HG03521 (cell line): ENCODE measurements around the gene DHDDS.
"Not testable (repeated sequence)": the region's sequence is repeated elsewhere in the genome, so short reads cannot be mapped to it uniquely, and the experiment has no call there.

Source experiments
- ATAC-seq: cut with Tn5 transposase; IDR thresholded peaks from one replicate; pipeline ENCODE4 v1.9.1; 2021; ENCODE audit warnings: mild to moderate bottlenecking, moderate library complexity; ENCODE audit not compliant: unreplicated experiment

Gene DHDDS, protein sequence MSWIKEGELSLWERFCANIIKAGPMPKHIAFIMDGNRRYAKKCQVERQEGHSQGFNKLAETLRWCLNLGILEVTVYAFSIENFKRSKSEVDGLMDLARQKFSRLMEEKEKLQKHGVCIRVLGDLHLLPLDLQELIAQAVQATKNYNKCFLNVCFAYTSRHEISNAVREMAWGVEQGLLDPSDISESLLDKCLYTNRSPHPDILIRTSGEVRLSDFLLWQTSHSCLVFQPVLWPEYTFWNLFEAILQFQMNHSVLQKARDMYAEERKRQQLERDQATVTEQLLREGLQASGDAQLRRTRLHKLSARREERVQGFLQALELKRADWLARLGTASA

DNA sequence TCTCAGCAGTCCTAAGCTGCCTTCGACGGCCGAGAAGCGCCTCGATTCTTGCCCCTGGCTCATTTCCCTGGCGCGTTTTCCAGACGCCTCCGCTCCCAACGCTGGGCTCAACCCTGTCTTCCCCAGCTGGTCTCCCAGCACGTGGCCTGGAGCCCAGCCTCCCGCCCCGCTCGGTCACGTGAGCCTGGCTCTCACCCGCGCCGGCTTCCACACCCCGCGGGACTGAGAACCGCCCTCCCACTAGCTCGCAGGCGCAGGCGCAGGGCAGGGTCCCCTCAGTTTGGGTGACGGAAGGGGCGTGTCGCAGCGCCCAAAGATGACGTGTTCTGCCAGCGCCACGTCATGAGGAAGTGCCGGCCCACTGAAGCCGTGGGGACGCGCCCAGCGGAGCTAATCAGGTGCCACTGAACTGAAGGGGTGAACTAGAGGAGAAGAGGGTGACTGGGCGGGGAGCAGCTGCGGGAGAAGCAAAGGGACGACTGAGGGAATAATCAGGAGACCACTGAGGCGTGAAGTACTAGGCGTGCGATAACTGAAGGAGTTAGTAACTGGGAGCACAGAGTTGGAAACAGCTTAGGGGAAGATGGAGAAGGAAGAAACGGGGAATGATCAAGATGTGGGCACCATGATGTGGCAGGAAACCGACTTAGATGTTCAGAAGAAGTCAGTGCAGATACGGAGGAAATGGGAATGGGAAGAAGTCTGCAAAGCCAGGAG is at the start of gene DHDDS:
Gene DHDDS (plus strand): TSS at position 343 of the 717 bp plus-strand sequence. CDS start 625 bp downstream, outside the sequence.
- ATAC-seq, result peak; percentile 94

DNA sequence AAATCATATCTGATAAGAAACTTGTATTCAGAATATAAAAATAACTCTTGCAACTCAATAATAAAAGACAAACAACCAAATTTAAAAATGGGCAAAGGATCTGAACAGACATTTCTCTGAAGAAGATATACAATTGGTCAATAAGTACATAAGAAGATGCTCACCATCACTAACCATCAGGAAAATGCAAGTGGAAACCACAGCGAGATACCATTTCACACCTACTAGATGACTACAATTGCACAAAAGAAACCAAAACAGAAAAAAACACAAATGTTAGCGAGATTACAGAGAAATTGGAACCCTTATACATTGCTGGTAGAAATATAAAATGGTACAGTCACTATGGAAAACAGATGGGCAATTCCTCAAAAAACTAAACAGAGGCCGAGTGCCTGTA is 48.0 kb upstream of the DHDDS start:
- ATAC-seq, result no peak

DNA sequence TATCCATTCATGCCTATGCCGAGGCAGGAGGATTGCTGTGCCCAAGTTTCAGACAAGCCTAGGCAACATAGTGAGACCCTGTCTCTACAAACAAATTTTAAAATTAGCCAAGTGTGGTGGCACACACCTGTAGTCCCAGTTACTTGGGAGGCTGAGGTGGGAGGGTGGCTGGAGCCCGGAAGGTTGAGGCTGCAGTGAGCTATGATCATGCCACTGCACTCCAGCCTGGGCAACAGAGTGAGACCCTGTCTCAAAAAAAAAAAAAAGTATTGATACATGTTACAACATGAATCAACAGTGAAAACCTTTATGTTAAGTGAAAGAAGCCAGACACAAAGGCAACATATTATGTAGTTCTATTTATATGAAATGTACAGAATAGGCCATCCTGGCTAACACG is 47.1 kb upstream of the DHDDS start:
- not testable (repeated sequence) for ATAC-seq

DNA sequence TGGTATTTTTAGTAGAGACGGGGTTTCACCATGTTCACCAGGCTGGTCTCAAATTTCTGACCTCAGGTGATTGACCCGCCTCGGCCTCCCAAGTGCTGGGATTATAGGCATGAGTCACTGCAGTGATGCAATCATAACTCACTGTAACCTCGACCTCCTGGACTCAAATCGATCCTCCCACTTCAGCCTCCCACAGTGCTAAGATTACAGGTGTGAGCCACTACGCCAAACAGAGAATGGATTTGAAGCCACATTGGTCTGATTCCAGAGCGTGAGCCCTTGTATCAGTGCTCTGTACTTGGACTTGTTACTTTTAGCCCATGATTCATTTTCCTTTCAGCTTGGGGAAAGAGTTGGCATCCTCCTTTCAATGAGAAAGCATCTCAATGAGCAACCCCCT is 44.7 kb upstream of the DHDDS start:
- no peak for ATAC-seq

DNA sequence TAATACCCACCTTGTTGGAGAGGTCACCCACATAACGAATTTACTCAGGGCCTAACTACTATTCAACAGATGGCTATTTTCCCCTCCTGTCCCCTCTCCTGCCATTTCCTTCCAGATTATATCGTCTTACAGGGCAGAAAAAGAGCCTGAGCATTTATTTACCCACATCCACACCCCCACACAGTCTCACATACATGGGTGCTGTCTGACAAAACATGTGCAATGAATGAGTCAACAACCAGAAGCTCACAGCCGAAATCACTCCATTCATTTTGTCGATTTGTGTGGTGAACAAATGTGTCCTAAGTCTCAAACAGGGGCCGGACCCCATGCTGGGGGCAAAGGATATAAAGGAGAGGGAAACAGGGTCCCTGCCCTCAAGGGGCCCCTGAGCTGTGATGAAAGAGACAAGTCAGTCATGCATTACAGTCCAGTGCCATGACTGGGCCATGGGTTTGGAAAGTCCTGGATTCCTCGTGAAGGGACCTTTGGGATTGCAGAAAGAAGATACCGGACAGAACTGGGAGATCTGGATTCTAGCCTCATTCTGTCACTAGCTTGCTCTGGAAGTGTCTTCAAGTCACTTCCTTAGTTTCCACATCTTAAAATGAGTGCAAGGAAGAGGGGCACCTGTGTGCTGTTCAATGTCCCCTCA is 43.2 kb upstream of the DHDDS start:
- ATAC-seq, result no peak

DNA sequence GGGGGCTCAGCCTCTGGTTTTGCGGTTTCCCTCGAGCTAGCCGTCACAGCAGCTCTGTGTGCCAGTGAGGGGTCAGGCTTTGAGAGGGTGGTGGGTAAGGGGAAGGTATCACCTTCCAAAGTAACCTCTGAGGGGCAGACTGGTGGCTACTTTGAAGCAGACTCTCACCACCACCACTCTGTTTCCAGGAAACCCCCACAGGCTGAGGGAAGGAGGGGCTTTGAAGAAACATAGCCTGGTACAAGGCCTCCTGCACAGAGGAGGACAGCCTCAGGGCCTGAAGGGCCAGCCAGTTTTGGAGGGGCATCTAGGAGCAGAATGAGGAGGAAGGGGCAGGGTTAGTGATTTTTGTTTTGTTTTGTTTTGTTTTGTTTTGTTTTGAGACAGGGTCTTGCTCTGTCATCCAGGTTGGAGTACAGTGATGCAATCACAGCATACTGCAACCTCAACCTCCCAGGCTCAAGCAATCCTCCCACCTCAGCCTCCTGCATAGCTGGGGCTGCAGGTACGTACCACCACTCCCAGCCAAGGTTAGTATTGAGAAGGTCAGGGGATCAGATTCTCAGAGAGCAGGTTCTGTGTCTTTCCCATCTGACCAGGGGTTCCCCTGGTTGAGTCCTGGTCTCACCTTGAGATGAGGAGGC is 42.4 kb upstream of the DHDDS start:
- no peak for ATAC-seq

DNA sequence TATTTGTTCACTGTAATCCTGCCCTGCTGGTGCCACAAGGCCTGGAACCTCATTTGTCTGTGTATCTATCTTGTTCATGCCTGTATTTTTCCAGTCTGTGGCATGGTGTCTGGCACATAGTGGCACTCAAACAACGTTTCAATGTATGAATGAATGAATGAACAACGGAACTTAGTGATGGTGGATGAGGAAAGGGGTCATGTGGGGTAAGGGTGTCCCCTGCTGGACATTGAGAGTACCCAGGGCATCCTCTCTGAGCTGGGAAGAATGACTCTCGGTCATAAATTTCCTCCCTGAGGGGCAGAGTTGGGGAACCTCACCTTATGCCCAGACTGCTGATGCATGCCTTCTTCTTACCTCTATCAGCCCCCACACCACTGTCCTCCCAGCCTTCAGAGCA is 40.7 kb upstream of the DHDDS start:
- no peak for ATAC-seq

DNA sequence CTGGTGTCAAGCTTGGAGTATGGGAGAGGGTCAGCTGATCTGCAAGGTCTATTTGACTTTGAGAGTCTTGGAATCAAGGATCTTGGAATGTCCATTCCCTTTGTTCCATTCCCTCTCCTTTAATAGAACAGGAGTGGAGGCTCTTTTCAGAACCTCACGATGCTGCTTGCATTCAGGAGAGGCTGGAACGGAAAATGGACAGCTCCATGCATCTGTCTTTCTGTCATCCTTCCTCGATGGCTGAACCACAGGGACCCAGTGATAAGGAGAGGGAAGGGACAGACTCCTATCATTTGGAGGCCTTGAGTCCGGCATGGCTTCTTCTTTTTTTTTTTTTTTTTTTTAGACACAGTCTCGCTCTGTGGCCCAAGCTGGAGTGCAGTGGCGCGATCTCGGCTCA is 36.4 kb upstream of the DHDDS start:
- no peak for ATAC-seq

DNA sequence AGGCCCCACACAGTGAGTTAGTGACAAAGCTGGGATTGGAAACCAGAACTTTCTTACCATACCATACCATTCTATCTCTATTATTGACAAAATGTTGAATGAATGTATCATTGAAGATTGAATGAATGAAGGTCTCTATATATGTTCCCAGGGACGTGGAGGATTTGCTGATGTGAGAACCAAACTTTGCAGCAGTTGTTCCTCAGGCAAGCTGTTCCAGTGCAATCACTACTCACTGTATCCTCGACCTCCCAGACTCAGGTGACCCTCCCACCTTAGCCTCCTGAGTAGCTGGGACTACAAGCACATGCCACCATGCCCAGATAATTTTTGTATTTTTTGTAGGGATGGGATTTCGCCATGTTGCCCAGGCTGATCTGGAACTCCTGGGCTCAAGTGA is 33.1 kb upstream of the DHDDS start:
- no peak for ATAC-seq

DNA sequence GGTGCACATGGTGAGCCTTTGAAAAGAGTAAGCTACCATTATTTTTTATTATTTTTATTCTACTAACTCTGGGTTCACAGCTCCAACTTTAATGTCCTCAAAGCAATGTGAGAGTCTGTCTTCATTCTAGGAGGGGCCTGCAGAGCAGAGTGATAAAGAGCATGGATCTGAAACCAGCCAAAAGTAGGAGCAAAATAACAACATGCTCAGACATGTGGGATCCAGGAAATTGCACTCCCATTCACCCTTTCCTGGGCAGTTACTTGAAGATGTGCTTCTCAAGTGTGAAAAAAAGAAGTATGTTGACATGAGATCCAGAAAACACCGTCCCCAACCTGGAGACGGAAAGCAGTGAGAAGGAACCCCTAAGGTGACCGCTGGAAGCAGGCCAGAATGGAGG is 30.2 kb upstream of the DHDDS start:
- no peak for ATAC-seq

DNA sequence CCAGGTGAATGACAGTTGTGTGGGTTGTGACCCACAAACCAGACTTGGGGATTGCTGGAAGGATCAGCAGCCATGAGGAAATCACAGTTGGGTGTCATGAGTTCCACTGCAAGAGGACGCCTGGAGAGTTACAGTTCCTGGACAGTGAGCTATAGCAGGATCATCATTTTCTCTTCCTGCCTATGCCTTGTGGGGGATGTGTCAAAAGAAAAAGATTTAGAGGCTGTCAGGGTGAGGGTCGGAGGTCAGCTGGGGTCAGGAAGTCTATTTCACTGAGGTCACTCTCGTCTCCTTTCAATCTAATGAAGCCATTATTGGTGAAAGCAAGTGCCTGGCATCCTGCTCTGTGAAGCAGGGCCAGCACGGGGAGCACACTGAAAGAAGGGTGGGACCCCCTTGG is 28.5 kb upstream of the DHDDS start:
- no peak for ATAC-seq

DNA sequence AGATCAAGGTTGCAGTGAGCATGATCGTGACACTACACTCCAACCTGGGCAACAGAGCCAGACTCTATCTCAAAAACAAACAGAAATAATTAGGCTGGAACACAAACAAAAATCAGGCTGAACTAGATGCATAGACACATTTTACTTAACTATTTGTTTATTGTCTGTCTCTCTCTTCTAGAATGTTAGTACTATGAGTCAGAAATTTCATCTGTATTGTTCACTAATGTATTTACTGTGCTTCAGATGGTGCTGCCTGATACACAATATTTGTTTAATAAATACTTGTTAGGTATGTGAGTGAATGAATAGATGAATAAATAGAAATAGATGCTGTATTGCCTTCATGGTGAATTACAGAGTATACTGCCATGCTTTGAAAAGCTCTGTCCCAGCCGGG is 27.5 kb upstream of the DHDDS start:
- no peak for ATAC-seq

DNA sequence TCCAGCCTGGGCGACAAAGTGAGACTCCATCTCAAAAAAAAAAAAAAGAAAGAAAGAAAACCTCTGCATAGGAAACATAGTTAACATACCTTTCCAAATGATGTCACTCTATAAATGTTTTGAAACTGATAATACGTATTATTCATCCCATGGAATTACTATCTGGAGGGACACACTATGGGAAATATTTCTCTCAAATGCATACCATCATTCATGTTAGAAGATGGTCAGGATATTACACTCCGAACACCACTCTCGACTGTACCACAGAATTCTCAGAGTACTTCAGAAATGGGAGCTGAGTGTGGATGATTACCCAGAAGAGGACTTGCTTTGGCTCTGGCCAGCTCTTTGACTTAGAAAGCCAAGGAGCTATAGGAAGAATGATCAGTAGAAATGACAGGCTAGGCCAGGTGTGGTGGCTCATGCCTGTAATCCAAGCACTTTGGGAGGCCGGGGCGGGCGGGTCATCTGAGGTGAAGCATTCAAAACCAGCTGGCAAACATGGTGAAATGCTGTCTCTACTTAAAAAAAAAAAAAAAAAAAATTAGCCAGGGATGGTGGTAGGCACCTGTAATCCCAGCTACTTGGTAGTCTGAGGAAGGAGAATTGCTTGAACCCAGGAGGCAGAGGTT is 26.7 kb upstream of the DHDDS start:
- ATAC-seq, result no peak

DNA sequence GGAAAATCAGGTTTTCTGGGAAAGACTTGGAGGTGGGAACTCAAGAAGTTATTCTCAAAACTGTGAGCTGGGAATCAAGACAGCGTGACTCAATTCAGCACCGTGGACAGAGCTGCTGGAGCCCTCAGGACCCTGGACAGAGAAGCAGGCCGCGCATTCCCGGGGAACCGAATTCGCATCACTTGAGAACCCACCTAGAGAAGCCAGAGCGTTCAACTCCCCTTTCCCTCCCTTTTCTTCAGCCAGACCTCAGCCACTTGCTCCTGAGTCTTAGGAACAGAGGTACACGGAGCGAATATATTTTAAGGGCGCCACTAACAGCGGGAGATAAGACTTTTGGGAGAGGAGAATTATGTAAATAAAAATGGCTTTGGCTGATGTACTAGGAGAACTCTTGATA is 23.5 kb upstream of the DHDDS start:
- no peak for ATAC-seq

DNA sequence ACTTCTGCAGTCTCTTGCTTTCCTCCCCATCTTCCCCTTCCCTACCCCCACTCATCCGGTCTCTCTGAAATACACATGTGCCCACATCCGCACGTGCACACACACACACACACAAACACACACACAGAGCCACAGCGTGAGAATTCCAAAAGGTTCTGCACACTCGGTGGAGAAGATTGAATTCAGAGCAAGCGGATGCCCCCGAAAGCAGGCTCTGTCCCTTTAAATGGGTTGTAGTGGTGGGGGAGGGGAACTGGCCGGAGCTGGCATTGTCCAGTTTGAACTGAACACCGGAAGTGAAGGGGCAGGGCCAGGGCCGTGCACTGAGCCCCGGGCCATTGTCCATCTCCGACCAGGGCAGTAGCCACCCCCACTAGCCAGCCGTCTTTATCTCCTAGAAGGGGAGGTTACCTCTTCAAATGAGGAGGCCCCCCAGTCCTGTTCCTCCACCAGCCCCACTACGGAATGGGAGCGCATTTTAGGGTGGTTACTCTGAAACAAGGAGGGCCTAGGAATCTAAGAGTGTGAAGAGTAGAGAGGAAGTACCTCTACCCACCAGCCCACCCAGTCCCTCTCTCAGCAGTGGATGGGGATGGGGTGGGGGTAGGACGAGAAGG is 22.8 kb upstream of the DHDDS start:
- ATAC-seq, result no peak

DNA sequence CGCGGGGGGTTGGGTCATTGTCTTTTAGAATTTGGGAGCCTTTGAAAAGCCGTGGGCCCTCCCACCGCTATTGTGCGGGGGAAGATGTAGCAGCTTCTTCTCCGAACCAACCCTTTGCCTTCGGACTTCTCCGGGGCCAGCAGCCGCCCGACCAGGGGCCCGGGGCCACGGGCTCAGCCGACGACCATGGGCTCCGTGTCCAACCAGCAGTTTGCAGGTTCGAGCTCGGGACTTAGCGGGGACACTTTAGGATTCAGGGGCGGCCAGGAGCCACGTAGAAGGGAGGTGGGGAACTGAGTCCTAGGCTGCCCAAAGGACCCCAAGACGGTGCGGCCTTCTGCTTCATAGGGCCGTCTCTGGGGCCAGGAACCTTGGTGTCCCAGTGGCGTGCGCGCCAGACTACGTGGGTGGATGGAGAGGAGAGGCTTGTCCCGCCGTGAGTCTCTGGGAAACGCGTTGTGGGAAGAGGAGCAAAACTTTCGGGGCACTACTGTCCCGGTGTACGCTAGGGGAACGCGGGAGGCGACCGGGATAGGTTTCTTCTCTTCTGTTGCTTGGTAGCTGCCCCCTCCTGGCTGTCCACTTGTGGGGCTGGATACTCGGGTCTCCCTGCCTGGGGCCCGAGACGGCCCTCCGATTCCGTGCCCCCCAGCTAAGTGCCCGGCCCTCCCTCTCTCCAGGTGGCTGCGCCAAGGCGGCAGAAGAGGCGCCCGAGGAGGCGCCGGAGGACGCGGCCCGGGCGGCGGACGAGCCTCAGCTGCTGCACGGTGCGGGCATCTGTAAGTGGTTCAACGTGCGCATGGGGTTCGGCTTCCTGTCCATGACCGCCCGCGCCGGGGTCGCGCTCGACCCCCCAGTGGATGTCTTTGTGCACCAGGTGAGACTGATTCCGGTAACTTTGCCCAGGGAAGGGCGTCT is 21.2 kb upstream of the DHDDS start, which contains the start of gene LIN28A:
Gene LIN28A (plus strand): TSS at position 112 of the 918 bp plus-strand sequence. CDS start 75 bp downstream, at position 187.
- no peak for ATAC-seq

DNA sequence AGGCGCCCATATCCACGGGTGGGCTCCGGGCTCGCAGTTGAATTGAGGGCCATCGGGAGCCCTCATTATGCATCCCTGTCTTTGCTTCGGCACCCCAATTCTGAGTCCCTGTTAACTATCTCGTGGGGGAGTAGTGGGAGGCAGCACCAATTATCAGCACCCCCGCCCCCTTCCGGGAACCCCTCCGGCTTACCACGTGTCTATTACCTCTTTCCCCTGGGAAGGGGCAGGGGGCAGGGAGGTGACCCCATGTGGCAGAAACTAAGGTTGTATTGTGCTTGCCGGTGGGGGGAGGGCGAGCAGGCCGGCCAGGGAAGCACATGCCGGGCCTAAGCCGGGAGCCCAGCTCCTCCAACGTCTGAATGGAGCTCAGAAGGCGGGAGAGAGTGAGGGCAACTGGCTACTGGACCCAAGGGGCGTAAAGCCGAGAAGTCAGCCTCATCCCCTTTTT is 20.5 kb upstream of the DHDDS start:
- ATAC-seq, result no peak

DNA sequence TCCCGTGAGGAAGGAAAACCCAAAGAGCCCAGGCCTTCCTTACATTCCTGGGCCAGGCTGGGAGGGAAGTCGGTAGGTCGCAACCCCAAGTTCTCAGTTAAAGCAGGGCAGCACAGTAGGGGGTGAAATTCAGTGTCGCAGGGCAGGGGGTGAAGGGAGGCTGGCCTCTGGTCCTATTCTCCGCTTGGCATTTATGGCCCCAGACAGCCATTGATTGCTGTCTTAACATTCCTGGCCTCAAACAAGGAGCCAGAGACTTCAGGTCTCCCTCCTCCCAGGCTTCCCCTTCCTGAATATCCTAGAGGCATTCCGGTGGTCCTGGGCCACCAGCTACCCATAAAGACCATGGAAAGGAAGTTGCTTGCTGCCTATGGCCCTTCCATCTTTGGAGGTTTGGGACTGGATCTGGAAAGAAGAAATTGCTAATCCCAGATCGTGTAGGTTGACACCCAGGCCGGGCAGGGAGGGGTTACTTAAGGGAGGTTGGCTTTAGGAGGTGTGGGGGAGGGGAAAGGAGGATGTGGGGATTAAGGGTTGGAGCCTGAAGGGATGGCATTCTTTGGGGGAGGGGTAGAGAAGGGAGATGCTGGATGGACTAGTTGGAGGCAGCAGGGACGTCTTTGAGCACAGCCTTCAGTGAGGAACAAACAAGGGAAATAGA is 19.8 kb upstream of the DHDDS start:
- no peak for ATAC-seq

DNA sequence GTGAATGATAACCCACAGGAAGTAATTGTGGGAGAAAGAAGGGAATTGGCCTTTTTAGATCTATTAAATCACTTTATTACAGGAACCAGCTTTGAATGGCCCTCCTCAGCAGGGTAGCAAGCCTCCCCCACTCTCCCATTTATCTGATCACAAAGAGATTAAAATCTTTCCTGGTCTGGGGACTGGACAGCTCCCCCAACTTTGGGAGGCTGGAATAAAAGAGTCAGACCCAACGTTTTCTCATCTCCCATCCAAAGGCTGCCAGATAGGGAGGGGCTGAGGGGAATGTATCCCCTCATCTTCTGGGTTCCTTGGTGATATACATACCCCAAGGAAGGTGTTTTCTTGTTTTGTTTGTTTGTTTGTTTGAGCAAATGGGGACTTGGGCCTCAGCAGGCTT is 19.1 kb upstream of the DHDDS start:
- ATAC-seq, result no peak
